Ovary (tissue), 9 donors: ENCODE data around the gene RTTN. TPM values are rescaled to one million over a fixed set of nuclear protein-coding genes. Genes with fewer than 3 reads are reported as not detected.

Experiments
- DNase-seq, 5 donors: peaks; one replicate each; pipeline ENCODE4 v3.0.0-alpha.2; 2019 to 2020
- H3K27ac ChIP-seq, 2 donors: fragments of 200-600 bp; one replicate each; pipeline versions ENCODE4 v1.5.1 to v1.8.0; 2019 to 2022
- H3K27me3 ChIP-seq: fragments of 200-600 bp; one replicate; pipeline ENCODE4 v1.8.0; 2022
- H3K36me3 ChIP-seq: fragments of 200-600 bp; sonication (generic); one replicate; pipeline ENCODE4 v1.5.1; 2019
- H3K4me1 ChIP-seq: one replicate; pipeline ENCODE4 v1.8.1; 2013; ENCODE audit warnings: mild to moderate bottlenecking, moderate library complexity; ENCODE audit not compliant: insufficient read depth
- H3K4me3 ChIP-seq: fragments of 200-600 bp; sonication (generic); one replicate; pipeline ENCODE4 v1.5.1; 2017
- H3K9me3 ChIP-seq, 2 donors: fragments of 200-600 bp in 1 of 2; sonication (generic) in 1 of 2; one replicate each; pipeline versions ENCODE4 v1.5.1 to v1.8.1; 2013 to 2019; ENCODE audit warnings: mild to moderate bottlenecking in 1 of 2, moderate library complexity in 1 of 2
- CTCF ChIP-seq, 3 donors: fragments of 450-650 bp in 2 of 3; fragments of 200-600 bp in 1 of 3; IDR thresholded peaks; one replicate each; pipeline versions ENCODE4 v1.5.1 to v1.8.0; 2016 to 2022; ENCODE audit warnings: antibody characterized with exemption in 3 of 3, mild to moderate bottlenecking in 1 of 3
- EP300 ChIP-seq: sonication (generic); formaldehyde crosslinking; IDR thresholded peaks from one replicate; pipeline ENCODE4 v1.6.1; 2017; ENCODE audit warnings: antibody characterized with exemption
- POLR2A ChIP-seq: fragments of 450-650 bp; IDR thresholded peaks from one replicate; pipeline ENCODE4 v1.6.1; 2017; ENCODE audit warnings: antibody characterized with exemption, mild to moderate bottlenecking, moderate library complexity
- WGBS, 3 donors: extraction: QIAGEN DNeasy Blood & Tissue Kit in 1 of 3; methylation state at CpG; one replicate each; pipeline versions ENCODE4 v1.1.5 to v1.1.7; 2013 to 2017; 5-methylcytosine and 5-hydroxymethylcytosine counted together
- intact Hi-C, 4 donors: fragments of 100-400 bp; cut with DNase I; formaldehyde crosslinking; loops; one replicate each; pipeline versions ENCODE4 v1.11.0 to v1.15.1; 2022 to 2023
- polyA plus RNA-seq, 2 donors: library from polyadenylated mRNA; stranded (reverse); fragments of 200-250 nt in 1 of 2; fragments of 350-450 nt in 1 of 2; fragmentation: Illumina TruSeq in 1 of 2; extraction: RNeasy Lipid Tissue Mini Kit (QIAGEN cat#74804) in 1 of 2; gene quantifications; one replicate each; pipeline ENCODE4 v1.2.3, GENCODE V29; 2013 to 2014
- total RNA-seq, 7 donors: library from RNA; depleted of rRNA in 2 of 7; stranded (reverse); fragments of >200 nt in 2 of 7; fragmentation: NEBNext Ultra II Directional in 3 of 7; extraction: Animal tissue kit (Norgen Biotek cat#: 25700) in 3 of 7; gene quantifications; one replicate each; pipeline versions ENCODE4 v1.1.0 to v1.2.4, GENCODE V29; 2016 to 2023
- donor health status: DM: no; HTN: no; CAD: no; lungs with moderate emphysema.
- donor health status: DM: no; HTN: no; CAD: no.
- donor health status: Bipolar disorder and iron deficiency.
- donor health status: DM: yes; HTN: yes; CAD: no.
- donor health status: DM: no; HTN: no; CAD: no.
- donor health status: DM: yes; HTN: yes; CAD: no.

The RTTN gene
- total and polyA plus RNA-seq, 9 donors, result 6.2 to 22.4 (median 14.9) TPM

- intact Hi-C loops, result no loop called here
- Histone ChIP-seq H3K4me3 (no peak overlapping the region), H3K9me3 (no peaks in the 10 kb centered on the region), H3K36me3 (no peaks in the 10 kb centered on the region), H3K27me3 (no peaks in the 10 kb centered on the region), H3K27ac (no peak overlapping the region), H3K4me1 (no peaks in the 10 kb centered on the region)
- TF ChIP-seq CTCF (IDR thresholded peaks at IDR 0.05) (no peak), EP300 (no peak), POLR2A (no peak)
- no peak for DNase-seq
- 94 to 99% (median 97%) methylated on average over 6 of the region's 6 CpGs for WGBS, 3 donors
Measured at GRCh38 chr18:70037431-70038061, 167.9 kb downstream of the RTTN start.

- H3K36me3 ChIP-seq, result no peaks in the 10 kb centered on the region
- no peak for DNase-seq
- H3K27me3 ChIP-seq, result no peaks in the 10 kb centered on the region
- intact Hi-C loops, result no loop called here
- H3K27ac ChIP-seq, result no peak overlapping the region
- no peak overlapping the region for H3K4me3 ChIP-seq
- WGBS, 3 donors, result 95 to 97% (median 97%) methylated on average over 8 of the region's 8 CpGs
- no peaks in the 10 kb centered on the region for H3K4me1 ChIP-seq
- no peaks in the 10 kb centered on the region for H3K9me3 ChIP-seq
- no peak for TF ChIP-seq POLR2A
- no peak for TF ChIP-seq EP300
Measured at GRCh38 chr18:70036771-70037347, 168.6 kb downstream of the RTTN start.

- H3K27ac ChIP-seq, result no peak overlapping the region
- H3K27me3 ChIP-seq, result no peaks in the 10 kb centered on the region
- H3K36me3 ChIP-seq, result no peaks in the 10 kb centered on the region
- DNase-seq, result no peak
- TF ChIP-seq EP300, result no peak
- TF ChIP-seq POLR2A, result no peak
- TF ChIP-seq CTCF (IDR thresholded peaks at IDR 0.05), result no peak
- intact Hi-C loops, result no loop called here
- no peaks in the 10 kb centered on the region for H3K4me1 ChIP-seq
- no peak overlapping the region for H3K4me3 ChIP-seq
- no peaks in the 10 kb centered on the region for H3K9me3 ChIP-seq
- 95 to 96% (median 95%) methylated on average over 2 of the region's 2 CpGs for WGBS, 3 donors
Measured at GRCh38 chr18:70036168-70036567, 169.3 kb downstream of the RTTN start.

GRCh38 chr18:70031221-70031620 is 174.3 kb downstream of the RTTN start:
- H3K4me3 ChIP-seq, result no peak overlapping the region
- no peaks in the 10 kb centered on the region for H3K9me3 ChIP-seq
- intact Hi-C loops, result no loop called here
- no peak overlapping the region for H3K27ac ChIP-seq
- H3K36me3 ChIP-seq, result no peaks in the 10 kb centered on the region
- no peak for DNase-seq
- 96 to 97% (median 97%) methylated on average over 4 of the region's 4 CpGs for WGBS, 3 donors
- H3K4me1 ChIP-seq, result no peaks in the 10 kb centered on the region
- no peaks in the 10 kb centered on the region for H3K27me3 ChIP-seq
- no peak for TF ChIP-seq EP300
- no peak for TF ChIP-seq POLR2A
- no peak for TF ChIP-seq CTCF (IDR thresholded peaks at IDR 0.05)

- H3K4me1 ChIP-seq, result no peaks in the 10 kb centered on the region
- 76 to 84% (median 78%) methylated on average over 1 of the region's 1 CpG for WGBS, 3 donors
- no peaks in the 10 kb centered on the region for H3K27me3 ChIP-seq
- no peak for DNase-seq
- no peak overlapping the region for H3K27ac ChIP-seq
- intact Hi-C loops, result no loop called here
- H3K9me3 ChIP-seq, result no peaks in the 10 kb centered on the region
- TF ChIP-seq CTCF (IDR thresholded peaks at IDR 0.05), result no peak
- no peak for TF ChIP-seq POLR2A
- no peak for TF ChIP-seq EP300
- no peak overlapping the region for H3K4me3 ChIP-seq
- H3K36me3 ChIP-seq, result no peaks in the 10 kb centered on the region
Measured at GRCh38 chr18:70030728-70031127, 174.8 kb downstream of the RTTN start.
